COLO668 (cell line): ENCODE measurements around the gene TTLL8.

ENCODE experiments used
- DNase-seq: peaks from one replicate; lab custom pipeline; 2025; ENCODE audit not compliant: unreplicated experiment; lab: John Stamatoyannopoulos, UW

Gene TTLL8

DNA sequence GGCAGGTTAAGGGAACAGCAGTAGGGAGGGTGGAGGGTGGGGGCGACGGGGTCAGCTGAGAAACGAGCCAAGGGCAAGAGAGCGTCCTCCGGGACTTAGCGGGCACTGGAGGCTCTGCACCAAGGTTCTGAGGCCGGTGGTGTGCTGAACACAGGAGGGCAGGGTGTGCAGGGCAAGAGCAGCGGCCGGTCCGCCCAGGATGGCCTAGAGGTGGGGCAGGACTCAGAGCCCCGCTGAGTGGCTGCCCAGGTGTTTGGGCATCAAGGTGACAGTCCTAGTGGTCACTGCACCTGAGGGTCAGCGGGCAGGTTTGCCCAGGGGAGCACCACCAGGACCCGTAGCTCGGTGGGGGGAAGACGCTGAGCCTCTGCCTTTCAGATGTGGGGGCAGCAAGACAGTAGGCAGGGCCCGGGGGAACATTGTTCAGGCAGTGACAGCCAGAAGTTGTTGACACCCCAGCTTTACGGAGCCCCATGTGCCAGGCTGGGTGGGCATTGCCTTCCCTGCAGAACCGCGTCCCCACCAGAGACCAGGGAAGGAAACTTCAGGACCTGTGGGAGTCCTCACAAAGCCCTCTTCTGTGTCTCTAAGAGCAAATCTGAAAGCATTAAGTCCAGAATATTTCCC lies 4.5 kb upstream of the TTLL8 start:
- DNase-seq: no peak

DNA sequence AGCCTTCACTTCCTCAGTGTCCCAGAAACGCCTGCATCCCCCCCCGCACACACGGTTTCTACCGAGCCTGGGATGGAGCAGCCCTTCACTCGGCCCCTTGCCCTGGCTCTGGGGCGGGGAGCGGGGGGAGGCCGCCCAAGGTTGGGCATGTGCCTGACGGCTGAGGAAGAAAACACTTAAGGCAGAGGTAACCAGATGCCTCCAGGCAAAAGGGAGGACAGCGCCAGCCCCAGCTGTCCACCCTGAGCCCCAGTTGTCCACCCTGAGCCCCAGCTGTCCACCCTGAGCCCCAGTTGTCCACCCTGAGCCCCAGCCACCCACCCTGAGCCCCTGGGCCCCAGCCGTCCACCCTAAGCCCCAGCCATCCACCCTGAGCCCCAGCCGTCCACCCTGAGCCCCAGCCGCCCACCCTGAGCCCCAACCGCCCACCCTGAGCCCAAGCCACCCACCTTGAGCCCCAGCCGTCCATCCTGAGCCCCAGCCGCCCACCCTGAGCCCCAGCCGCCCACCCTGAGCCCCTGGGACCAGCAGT lies 3.8 kb upstream of the TTLL8 start:
- DNase-seq: no peak

DNA sequence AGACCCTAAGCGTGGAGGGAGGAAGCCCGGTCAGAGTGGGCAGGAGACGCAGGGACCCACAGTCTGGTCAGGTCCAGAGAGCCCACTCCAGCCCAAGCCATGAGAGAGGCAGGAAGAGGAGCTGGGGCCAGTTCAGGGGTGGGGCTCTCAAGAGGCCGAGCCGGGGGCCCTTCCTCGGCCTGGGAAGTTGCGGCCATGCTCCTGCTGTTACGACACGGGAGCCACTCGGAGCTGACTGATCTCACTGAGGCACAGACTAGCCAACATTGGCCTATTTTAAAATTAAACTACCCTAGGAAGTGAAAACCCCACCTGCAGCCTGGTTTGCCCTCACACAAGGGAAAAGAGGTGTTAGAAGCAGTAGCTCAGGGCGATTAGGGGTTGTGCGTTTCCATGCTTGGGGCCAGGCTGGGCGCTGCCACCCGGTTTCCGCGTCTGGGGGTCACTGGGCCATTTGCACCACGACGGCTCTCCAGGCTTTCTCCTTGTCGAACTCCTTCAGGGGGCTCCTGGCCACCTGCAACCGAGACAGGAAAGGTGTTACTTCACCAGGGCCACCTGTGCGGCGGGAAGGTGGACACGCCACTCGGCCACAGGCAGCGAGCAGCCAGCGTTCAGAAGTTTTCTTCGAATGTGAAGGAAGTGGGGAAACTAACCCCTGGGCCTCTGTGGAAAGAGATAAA lies 3.2 kb upstream of the TTLL8 start:
- DNase-seq: peak; percentile 34

DNA sequence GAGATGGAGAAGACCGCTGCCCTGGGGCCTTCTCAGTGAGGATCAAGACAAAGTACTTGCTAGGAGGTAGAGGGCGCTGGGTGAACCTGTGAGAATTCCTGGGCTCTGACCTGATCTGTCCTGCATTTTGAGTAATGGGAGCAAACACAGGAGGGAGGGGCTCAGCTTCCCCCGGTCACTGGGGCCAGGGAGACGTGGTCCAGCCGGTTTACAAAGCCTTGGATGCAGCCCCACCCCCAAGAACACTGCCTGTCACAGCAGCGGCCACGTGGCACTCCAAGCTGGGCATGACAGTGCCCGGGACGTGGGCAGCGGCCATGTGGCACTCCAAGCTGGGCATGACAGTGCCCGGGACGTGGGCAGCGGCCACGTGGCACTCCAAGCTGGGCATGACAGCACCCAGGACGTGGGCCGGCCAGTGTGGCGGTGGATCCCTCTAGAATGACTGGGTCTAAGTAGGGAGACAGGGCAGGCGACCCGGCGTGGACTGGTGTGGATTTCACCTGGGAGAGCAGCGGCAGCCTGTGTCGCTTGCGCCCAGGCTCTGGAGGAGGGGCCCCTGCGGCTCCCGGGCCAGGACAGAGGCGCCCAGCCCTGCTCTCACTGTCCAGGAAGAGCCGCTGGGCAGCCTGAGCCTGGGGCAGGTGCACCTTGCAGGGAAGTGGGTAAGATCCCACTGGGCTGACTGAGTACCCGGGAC lies 2.5 kb upstream of the TTLL8 start:
- DNase-seq: peak; percentile 34

DNA sequence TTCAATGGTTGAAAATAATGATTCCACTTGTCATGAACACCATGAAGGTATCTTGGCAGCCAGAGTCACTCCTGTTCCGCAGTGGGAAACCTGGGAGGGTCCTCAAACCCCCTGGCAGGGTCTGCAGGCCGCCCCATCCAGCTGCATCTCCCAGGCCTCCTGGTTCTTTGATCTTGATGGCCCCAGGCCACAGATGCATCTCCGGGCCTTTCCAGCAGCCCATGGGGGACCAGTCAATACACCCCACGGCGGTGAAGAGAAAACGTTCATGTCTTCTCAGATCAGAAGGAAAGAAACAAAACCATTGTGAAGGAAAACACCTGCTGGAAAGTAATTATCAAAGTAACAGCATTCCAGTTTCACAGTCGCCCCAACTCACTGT lies 1.8 kb upstream of the TTLL8 start:
- no peak for DNase-seq

DNA sequence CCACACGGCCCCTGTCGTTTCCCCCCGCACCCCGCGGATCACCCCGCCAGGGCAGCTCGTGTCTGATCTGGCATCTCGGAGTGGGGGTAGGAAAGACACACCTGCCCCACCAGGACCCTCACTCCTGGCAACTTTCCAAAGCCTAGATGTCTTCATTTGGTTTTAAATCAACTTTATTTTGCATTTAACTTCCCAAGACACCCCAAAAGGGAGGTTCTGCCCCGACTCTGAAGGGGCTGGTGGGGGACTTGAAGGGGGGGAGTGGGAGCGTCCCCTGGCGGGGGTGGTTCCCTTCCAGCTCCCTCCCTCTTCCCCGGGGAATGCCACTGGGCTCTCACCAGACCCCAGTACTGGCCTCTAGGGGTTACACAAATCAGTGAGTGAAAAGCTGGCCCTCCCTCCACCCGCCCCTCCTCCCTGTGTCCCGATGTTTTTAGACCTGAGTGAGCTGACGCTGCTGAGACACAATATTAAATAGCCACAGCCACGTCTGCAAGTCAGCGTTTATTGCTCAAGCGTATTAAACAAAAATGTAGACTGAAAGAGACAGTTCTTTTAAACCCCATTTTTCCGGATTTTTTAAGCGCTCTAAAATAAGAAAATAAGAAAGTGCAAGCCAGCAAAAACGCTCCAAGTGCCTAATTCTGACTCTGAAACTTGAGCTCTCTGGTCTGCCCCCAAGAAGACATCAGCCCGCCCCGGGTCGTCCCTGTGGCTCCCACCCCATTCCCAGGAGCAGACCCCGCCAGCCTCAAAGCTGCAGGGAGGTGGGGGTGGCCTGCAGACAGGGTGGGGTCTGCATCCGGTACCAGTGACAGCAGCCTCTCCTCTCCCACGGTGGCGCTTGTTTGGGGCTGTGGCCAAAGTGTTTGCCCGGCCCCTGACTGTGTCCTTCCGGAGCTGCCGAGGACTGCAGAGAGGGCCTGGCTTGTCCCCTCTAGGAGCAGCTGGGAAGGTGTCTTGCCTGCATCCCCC lies 1.1 kb upstream of the TTLL8 start:
- no peak for DNase-seq

DNA sequence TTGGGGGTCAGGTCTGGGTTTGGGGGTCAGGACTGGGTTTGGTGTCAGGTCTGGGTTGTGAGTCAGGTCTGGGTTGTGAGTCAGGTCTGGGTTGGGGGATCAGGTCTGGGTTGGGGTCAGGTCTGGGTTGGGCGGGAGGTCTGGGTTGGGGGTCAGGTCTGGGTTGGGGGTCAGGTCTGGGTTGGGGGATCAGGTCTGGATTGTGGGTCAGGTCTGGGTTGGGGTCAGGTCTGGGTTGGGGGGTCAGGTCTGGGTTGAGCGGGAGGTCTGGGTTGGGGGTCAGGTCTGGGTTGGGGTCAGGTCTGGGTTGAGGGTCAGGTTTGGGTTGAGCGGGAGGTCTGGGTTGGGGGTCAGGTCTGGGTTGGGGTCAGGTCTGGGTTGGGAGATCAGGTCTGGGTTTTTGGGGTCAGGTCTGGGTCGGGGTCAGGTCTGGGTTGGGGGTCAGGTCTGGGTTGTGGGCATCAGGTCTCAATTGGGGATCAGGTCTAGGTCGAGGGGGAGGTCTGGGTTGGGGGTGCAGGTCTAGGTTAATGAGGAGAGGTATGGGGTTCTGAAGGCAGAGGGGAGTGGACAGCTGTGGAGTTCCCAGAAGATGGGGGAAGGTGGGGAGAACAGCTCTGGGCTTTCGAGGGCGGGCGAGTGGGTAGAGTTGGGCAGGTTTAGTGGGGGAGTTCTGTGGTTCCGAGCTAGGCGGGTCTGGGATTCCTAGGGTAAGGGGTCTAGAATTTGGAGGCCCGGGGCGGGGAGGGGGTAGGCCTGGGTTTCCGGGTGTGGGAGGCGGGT lies 629 bp downstream of the TTLL8 start:
- DNase-seq: no peak

DNA sequence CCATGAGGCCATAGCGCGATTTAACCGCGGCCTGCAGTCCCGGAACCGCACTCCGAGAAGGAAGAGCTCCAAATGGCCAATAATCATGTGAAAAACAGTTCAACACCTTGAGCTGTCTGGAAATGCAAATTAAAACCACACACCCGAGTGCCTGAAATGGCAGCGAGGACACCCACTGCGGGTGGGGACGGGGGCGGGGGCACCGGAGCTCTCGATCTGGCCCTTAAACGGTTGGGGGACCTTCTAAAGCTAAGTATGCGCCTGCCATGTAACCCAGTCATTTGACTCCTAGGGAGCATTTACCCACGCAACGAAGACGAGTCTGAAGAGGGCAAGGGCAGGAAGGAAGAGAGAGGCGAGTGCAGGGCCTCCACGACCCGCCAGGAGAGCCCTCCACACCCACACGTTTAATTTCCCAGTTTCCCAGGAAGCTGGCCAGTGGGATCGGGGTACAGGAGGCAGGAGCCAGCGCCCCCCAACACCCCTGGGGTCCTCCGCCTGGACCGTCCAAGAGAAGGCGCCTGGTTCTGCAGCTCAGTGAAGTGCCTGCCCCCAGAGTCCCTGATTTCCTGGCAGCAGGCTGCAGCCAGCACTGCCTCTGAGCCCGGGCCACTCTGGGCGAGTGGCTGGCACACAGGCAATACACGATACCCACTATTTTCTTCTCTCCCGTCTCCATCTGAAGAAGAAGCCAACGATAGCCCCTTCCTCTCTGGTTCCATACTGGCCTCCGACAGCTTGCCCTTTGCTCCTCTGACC lies 1.7 kb downstream of the TTLL8 start:
- no peak for DNase-seq

DNA sequence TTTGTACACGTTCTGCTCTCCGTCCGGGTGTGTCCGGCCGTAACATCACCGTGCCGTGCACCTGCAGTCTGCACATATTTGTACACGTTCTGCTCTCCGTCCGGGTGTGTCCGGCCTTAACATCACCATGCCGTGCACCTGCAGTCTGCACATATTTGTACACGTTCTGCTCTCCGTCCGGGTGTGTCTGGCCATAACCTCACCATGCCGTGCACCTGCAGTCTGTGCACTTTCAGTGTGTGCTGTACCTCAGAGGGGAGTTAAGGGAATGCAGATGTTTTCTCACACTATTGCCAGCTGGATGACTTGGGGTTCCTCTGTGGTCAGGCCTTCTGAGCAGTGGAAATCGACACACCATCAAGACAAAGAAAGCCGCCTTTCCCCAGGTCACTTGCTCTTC lies 4.2 kb downstream of the TTLL8 start:
- peak; percentile 71 for DNase-seq

DNA sequence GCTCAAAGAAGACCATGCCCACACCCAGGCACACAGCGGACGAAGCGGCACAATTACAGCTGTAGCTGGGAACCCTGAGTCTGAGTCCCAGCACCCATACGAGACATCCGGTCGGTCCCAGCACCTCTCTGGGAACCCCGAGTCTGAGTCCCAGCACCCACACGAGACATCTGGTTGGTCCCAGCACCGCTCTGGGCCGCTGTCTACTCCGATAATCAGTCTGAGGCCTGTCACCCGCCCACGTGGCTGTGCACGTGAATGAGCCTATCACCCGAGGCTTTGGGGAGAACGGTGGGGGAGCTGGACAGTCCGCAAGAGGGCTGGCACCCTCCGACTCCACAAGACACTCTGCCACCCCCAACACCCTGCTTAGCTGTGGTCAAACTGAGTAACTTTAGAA lies 6.2 kb downstream of the TTLL8 start:
- DNase-seq: no peak

DNA sequence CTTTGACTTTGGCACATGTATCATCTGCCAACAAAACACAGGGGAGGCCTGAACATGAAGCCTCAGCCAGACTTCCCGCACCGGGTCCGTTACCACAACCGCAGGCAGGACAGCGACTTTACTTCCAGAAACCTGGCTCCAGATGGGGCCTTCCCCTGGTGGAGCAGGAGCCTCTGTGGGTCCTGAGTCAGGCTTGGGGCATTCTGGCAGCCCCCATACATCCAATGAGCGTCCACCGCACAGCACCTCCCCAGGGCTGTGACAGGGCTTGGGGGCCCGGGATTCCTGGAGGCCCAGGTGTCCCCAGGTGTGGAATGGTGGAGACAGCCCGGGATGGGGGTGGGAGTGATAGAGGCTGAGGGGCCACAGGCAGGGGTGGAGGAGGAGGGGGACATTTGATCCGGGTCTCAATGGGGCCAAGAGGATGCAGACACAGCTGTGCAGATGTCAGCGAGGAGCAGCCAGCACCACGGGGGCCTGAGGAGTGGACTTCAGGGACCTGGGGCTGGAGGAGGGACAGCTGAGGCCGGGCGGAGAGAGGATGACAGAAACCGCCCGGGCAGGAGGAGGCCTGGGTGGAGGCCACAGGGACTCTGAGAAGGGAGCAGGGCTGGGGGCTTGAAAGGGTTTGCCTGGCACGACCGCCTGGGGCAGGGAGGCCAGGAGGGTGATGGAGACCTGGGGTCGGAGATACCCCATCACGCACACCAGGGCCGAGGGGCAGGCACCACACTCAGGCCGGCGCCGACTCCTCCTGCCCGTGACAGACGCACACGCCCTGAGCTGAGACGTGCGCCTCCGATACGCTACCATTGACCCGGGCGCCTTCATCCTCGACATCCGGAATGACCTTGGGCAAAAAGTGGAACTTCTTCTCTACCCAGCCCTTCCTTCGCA lies 8.6 kb downstream of the TTLL8 start:
- no peak for DNase-seq

DNA sequence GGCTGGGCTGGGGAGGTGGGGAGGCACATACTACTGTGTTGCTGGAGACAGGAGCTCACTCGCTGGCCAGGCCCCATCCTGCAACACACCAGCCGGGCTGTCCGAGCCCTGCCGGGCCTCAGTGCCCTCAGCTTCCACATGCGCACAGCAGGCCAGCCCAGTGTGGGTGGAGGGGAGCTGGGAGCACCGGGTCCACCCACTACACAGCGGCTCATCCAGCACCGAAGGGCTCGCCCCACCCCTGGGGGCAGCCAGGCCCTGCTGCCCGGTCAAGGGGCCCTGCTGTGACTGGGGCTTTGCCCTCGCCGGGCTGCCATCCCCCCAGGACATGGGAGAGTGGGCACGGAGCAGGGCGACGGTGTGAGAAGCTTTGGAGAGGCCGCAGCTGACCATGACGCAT lies 9.3 kb downstream of the TTLL8 start:
- no peak for DNase-seq

DNA sequence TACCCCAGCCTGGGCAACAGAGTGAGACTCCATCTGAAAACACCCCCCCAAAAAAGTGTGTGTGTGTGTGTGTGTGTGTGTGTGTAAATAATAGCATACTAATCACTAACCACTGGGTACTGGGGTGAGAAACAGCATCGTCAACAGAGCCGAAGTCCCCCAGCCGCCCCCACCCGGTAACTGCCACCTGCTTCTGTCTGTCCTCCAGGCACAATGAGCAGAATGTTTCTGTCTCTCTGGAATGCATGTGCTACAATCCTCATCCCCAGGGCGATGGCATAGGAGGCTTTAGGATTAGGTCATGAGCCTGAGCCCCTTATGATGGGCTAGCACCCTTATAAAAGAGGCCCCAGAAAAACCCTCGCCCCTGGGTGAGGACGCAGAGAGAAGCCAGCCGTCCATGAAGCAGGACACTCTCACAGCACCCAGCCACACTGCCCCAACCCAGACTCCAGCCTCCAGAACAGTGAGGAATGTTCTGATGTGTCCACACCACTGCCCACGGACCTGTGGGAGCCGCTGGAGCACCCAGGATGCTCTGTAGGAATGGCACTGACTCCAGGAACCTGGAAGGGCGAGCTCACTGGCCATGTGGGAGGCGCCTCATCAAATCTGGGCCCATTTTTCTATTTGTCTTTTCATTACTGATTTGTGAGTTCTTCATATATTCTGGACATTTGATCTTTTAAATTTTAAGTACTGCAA lies 9.9 kb downstream of the TTLL8 start:
- no peak for DNase-seq

DNA sequence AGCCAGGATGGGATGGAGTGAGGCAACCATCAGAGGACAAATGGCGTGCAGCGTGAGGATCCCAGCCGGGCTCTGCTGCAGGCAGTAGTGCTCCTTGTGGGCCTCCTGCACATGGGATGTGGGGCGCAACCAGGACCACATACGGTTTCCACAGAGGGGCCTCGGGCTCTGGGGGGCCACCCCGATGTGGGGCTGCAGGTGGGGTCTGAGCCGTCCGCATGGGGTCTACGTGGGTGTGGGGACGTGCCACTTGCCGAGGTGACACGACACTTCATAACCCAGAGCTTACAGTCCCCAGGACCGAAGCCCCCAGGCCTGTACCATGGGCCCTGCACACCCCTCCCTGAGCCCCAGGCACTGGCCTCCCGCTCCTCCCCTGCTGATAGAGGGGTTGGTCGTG lies 10.8 kb downstream of the TTLL8 start:
- no peak for DNase-seq

DNA sequence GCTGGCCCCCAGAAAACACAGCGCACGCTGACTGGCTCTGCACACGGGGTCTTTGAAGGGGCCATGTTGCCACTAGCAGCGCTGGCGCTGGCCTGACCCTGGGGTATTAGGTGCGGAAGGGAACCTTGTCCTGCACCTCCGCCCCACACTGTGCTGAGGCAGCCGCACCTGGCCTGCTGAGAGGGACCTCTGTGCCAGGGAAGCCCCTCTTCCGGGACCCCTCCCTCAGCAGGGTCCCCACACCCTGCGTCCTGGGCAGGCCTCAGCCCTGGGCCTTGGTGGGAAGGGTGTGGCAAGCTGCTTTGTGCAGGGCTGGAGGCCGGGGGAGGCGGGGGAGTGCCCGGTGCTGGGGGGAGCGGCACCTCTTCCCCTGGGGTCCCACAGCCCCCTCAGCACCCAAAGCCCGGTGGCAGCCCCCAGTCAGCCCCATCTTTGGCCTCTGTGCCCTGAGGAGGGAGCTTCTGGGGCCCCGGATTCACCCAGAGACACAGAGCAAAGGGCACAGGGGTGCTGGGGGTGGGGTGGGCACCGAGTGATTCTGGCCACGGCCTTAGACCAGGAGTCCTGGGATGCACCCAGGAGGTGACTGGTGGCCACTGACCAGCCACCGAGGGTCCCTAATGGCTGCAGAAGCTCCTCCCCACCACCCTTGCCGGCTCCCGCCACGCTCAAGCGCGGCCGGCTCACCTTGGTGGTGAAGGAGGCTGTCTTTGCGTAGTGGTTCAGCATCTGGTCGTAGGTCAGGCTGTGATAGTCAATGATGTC lies 11.4 kb downstream of the TTLL8 start:
- no peak for DNase-seq

DNA sequence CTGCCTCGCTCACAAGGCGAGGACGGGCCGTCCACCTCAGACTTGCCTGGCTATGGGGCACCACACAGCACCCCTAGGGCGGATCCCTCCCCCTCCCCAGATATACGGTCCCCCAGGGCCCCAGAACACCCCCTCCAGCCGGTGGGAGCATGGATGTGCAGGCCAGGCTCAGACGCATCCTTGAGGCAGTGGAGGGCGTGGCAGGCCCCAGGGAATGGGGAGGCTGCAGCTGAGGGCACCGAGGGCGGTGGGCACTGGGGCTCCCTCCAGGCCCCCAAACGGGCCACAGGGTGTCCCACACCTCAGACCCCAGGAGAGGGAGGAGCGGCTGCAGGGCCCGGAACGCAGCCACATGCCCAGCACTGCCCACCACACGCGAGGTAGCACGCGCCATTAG lies 12.1 kb downstream of the TTLL8 start:
- DNase-seq: no peak
